NCI-H345 treated with DMSO at 0.1 percent for 48 hours (cell line): ENCODE measurements around the gene COL6A5.

Experiments used
- DNase-seq: peaks from one replicate; lab custom pipeline; 2025; ENCODE audit not compliant: unreplicated experiment; lab: John Stamatoyannopoulos, UW

COL6A5 gene

DNA sequence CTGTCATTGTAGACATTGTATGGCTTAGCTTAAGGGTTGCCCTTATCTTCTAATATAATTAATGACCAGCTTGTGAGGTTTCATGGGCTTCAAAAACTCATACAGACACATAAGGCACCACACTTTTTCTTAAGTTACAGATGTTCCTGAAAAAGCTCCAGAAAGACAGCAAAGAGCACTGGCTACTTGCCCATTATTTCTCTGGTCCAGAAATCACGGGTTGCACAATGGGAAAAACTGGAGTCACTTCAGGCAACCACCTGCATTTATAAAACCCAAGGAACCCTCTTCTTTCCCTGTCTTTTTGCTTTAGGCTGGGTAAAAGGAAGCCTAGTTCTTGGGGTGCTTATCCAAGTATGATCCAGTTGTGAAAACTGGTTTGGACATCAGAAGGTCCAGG lies 169.2 kb downstream of the COL6A5 start:
- no peak for DNase-seq

DNA sequence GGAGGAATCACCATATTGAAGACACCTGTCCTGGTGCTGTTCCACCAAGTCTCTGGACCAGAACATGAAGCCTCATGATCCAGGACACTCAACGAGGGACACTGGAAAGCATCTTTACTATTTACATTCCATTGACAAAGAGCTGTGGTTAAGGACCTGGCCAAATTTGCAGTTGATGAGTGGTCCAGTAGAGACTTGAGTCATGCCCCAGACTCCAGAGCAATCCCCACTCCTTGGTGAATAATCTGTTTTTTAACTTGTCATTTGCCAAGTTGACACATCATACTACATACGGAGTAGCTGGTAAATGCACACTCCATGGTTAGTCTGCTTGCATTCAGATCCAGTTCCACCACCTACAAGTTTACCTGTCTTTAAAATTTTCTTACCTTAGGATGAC lies 170.3 kb downstream of the COL6A5 start:
- DNase-seq = no peak

DNA sequence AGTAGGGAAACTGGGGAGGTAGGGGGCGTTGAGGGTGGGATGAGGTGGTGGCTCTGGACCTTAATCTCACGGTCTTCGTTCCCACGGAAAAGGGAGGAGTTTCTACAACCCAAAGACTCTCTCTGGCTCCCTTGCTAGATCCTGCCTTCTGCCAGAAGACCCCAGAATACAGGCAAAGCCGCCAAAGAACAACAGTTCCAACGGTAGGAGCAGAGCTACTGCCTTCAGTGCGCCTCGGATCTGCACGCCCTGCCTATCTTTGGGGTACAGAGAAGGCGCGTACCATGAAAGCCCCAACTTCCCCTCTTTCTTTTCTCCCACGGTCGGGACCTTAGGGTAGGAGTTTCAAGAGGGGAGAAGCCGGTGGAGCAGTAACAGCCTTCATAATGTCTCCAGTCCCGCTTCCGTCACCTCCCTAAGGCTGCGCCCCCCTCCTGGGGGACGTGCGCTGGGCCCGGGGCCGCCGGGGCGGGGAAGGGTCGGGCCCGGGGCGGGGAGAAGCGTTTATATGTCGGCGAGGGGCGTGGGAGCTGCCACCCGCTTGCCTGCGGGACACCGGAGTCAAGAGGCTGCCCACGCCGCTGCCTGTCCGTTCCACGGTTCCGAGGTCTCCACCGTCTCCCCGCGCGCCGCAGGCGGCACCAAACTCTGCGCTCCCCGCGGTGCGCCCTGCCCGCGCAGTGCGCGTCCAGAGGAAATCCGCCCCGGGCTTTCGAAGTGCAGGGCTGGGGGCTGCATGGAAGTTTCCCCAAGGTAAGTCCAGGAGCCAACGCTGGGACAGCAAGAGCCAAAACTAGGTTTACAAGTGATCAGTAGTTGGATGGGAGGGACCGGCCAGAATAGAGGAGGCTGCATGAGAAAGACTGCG lies 171.4 kb downstream of the COL6A5 start, which contains the start of gene COL6A6:
COL6A6 (plus strand) TSS at position 533 of the 868 bp plus-strand sequence. CDS start 43,188 bp downstream, outside the sequence.
- no peak for DNase-seq

DNA sequence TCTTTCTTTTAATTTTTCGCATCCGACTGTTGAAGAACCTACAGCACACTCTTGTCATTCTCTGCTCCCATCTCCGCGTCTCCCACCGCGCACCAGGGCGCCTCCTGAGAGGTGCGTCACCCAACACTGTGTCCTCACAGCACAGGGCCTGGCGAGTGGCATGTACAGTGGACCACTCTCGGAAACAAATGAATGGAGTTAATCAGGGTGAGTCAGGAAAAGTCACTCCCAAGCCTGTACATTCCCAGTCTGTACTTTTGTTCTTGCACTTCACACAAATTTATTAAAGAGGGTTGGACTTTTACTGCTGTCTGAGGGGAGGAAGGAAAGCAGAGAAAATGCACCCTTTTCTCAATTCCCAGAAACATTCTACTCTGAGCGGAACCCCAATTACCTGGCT lies 172.1 kb downstream of the COL6A5 start:
- no peak for DNase-seq

DNA sequence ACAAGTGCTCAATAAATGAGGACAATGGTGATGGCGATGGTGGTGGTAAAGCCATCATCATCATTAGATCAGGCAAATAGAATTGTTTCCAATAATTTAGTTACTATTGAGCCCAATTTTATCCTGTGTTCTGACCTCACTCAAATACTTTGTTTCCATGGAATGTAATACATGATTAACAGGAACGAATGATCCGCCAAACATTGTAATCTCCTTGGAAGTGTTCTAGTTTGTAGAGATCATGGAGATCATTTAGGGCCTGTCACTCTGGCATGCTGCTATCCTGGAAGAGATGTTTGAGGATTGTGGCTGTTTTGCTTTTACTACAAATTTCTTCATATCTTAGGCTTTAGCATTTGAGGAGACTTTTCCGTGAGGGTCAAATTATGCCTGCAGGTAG lies 174.3 kb downstream of the COL6A5 start:
- no peak for DNase-seq

DNA sequence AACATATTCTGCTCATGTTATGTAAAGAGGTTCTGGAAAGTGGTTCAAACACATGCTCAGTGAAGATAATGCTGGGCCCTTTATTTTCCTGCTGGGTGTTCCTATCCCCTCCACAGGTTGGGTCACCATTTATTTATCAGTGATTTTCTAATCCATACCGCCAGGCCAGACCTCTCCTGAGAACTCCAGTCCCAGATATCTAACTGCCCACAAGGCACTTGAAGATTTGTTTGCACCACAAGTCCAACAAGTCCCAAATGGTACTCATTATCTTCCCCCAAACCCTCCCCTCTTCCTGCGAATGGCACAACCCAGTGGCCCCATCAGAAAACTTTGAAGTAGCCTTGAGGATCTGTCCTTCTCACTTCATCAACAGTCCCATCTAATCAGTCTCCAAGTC lies 176.9 kb downstream of the COL6A5 start:
- DNase-seq = no peak

DNA sequence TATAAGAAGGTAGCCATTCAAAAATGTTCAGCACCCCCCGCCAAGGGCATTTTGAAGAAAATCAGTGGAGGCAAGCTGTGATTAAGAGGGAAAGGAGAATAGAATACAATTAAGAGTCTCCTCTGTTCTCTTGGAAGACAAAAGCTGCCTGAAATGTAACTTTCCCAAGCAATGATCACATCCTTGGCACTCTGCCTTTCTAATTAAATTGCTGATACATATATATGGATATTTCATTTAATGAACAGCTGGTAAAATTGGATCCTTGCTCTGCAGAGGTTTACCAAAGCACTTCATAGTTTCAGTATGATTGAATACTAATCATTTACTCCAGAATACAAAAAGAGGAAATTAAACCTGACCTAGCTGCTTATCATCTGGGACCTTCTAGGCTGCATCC lies 182.0 kb downstream of the COL6A5 start:
- no peak for DNase-seq

DNA sequence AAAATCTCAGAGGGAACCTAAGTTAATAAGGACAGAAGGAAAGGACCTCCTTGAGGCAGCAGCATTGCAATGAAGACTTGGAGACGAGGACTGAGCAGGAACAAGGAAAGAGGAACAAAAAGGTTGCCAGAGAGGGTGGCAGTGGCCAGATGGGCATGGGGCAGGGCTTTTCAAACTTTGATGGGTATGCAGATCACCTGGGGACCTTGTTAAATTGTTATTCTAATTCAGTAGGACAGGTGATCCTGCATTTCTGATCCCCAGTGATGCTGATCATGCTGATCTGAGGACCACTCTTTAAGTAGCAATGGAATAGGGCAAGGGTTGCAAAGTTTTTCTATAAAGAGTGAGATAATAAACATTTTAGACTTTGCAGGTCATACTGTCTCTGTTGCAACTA lies 182.6 kb downstream of the COL6A5 start:
- no peak for DNase-seq

DNA sequence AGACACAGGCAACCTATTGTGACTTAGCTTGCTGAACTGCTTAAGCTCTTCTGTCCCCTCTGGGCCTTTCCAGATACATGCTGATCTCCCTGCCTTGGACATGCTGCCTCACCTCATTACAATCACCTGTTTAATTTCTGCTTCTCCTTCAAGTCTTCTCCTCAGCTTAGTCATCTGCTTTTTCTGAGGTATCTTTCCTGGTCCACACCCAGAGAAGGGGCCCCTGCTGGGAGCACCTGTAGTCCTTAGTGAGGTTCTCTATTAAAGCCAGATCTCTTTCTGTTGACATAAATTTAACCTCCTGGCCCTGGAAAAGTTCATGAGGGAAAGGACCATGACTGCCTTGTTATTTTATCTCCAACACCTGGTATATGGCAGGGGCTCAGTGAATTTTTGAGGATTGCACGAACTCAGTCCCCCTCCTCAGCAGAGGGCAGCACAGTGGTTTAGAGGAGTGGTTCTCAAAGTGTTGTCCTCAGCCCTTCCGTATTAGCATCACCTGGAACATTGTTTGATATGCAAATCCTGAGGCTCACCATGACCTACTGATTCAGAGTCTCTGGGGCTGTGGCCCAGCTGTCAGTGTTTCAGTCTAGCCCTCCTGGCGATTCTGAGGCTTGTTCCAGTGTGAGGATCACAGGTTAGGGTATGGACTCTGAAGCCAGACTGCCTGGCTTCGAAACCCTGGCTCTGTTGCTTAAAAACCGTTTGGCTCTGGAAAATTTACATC lies 184.2 kb downstream of the COL6A5 start:
- no peak for DNase-seq

DNA sequence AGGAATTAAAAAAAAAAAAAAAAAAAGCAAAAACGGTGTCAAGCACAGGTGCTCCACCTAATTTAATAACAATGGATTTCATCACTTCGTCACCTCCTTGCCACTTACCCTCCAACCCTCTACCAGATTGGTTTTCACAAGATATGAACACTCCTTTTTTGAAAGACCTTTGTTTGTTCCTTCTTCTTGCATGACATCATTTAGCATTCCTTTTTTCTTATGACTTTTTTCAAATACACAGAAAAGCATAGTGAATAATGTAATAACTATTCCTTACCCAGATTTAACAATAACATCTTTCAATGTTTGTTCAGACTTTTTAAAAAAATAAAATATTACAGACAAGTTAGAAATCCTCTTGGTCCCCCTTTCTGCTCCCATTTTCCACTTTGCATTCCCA lies 187.8 kb downstream of the COL6A5 start:
- DNase-seq = no peak
